GM06990 (cell line): ENCODE data around the gene DIRAS1.
"Not testable (repeated sequence)": the region's sequence is repeated elsewhere in the genome, so short reads cannot be mapped to it uniquely, and the experiment has no call there.

Source experiments
- DNase-seq: peaks from one replicate; pipeline ENCODE4 v3.0.0-alpha.2; 2011; ENCODE audit not compliant: insufficient read length; ENCODE audit errors: extremely low read depth
- H3K27me3 ChIP-seq: replicated peaks from 2 replicates; pipeline ENCODE4 v1.6.0; 2011; ENCODE audit warnings: low read length; ENCODE audit not compliant: control insufficient read depth, insufficient read depth
- H3K36me3 ChIP-seq: 2 replicates; pipeline ENCODE4 v1.5.1; 2011; ENCODE audit warnings: low read length; ENCODE audit not compliant: control insufficient read depth, insufficient read depth
- H3K4me3 ChIP-seq: replicated peaks from 2 replicates; pipeline ENCODE4 v1.5.1; 2011; ENCODE audit warnings: low read depth, mild to moderate bottlenecking, control low read depth, low read length
- CTCF ChIP-seq: IDR thresholded peaks from 2 replicates; pipeline ENCODE4 v1.5.1; 2011; ENCODE audit warnings: low read length, control low read depth, mild to moderate bottlenecking, inconsistent platforms; ENCODE audit not compliant: insufficient read depth, poor library complexity, severe bottlenecking

Gene DIRAS1

DNA sequence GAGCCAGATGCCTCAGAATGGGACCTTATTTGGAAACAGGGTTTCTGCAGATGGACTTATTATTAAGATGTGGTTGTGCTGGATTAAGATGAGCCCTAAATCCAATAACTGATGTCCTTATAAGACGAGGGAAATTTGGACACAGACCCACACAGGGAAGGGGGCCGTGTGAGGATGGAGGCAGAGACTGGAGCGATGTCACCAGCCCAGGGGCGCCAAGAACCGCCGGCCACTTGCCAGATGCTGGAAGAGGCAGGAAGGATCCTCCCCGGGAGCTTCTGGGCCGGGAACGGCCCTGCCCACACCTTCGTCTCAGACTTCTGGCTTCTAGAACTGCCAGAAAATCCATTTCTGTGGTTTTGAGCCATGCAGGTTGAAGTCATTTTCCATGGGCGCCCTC, 45.3 kb downstream of the DIRAS1 start:
- no peak for DNase-seq
- Histone ChIP-seq H3K36me3 (peaks cover 5% of the 10 kb centered on the region), H3K27me3 (no peaks in the 10 kb centered on the region), H3K4me3 (no peak overlapping the region)
- no peak for TF ChIP-seq CTCF

- TF ChIP-seq CTCF, result no peak
- DNase-seq, result no peak
- Histone ChIP-seq H3K27me3 (no peaks in the 10 kb centered on the region), H3K4me3 (no peak overlapping the region), H3K36me3 (peaks cover 4% of the 10 kb centered on the region)
Measured at GRCh38 chr19:2670217-2670616, 51.0 kb downstream of the DIRAS1 start.

DNA sequence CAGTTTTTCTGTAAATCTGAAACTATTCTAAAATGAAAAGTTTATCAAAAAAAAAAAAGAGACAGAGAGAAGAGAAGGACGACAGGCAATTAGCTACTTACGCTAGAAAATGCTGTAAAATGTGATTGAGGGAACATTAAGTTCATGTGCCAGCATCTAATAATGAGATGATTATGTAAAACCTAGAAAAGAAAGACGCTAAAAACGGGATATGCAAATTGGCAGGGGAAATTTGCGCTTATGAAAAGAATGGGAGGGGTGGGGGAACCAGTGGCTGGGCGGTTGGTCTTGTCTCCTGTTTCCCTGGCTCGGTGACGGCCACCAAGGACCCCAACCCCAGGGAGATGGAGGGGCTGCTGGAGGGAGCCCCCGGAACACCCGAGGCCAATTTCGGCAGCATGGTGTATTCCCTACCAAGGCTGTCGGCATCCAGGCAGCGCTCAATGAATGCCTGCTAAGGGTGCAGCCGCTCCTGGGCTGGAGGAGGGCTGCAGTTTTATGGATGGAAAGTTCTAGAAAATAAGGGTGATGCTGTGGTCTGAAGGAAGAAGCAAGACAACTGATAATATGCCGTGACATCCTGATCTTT, 52.9 kb downstream of the DIRAS1 start:
- peaks cover 4% of the 10 kb centered on the region for H3K36me3 ChIP-seq
- H3K27me3 ChIP-seq, result no peaks in the 10 kb centered on the region
- no peak for TF ChIP-seq CTCF
- H3K4me3 ChIP-seq, result peak overlapping the region; percentile 50
- no peak for DNase-seq

GRCh38 chr19:2667349-2667748, 53.8 kb downstream of the DIRAS1 start:
- DNase-seq, H3K36me3 ChIP-seq: not testable (repeated sequence)

GRCh38 chr19:2666344-2666994, 54.7 kb downstream of the DIRAS1 start:
- DNase-seq, result no peak
- TF ChIP-seq CTCF, result no peak
- no peaks in the 10 kb centered on the region for H3K27me3 ChIP-seq
- peaks cover 2% of the 10 kb centered on the region for H3K36me3 ChIP-seq
- H3K4me3 ChIP-seq, result no peak overlapping the region

More at GRCh38 chr19:2667349-2667748, 53.8 kb downstream of the DIRAS1 start:
- H3K27me3 ChIP-seq, H3K4me3 ChIP-seq: not testable (repeated sequence)

DNA sequence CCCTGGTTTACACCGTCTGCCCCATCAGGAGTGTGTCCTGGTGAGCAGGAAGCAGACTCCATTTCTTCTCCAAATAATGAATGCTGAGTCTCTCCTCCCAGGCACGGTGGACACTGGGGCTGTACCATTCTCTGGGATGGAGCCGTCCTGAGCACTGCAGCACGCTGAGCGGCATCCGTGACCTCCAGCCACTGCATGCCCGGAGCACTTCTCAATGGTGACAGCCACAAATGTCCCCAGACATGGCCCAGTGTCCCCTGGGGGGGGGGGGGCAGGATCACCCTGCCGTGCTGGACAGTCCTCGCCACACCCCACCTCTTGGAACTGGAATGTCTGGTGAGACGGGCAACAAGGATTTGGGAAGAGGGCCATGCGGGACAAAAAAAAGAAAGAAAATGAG, 56.1 kb downstream of the DIRAS1 start:
- DNase-seq, result no peak
- no peak for TF ChIP-seq CTCF
- no peak overlapping the region for H3K4me3 ChIP-seq
- peaks cover 2% of the 10 kb centered on the region for H3K36me3 ChIP-seq
- H3K27me3 ChIP-seq, result no peaks in the 10 kb centered on the region
